Mucosa of descending colon (tissue), 3 donors: ENCODE data around the gene ABCB8. TPM values are rescaled to one million over a fixed set of nuclear protein-coding genes. Genes with fewer than 3 reads are reported as not detected.

ENCODE experiments used
- ATAC-seq: fragments of 200-7000 bp; cut with Tn5 transposase; one replicate; pipeline ENCODE4 v1.9.1; 2020; ENCODE audit warnings: mild to moderate bottlenecking, moderate library complexity
- DNase-seq, 3 donors: peaks; one replicate each; pipeline ENCODE4 v3.0.0-alpha.2; 2020
- H3K36me3 ChIP-seq: fragments of 200-600 bp; one replicate; pipeline ENCODE4 v1.8.0; 2021; ENCODE audit warnings: low read depth, mild to moderate bottlenecking
- H3K4me1 ChIP-seq: fragments of 200-600 bp; one replicate; pipeline ENCODE4 v1.8.0; 2021; ENCODE audit warnings: low read depth, mild to moderate bottlenecking
- H3K4me3 ChIP-seq: fragments of 200-600 bp; one replicate; pipeline ENCODE4 v1.8.0; 2021; ENCODE audit warnings: mild to moderate bottlenecking
- H3K9me3 ChIP-seq: fragments of 200-600 bp; one replicate; pipeline ENCODE4 v1.8.0; 2021; ENCODE audit warnings: mild to moderate bottlenecking
- CTCF ChIP-seq: fragments of 200-600 bp; IDR thresholded peaks from one replicate; pipeline ENCODE4 v1.8.0; 2022; ENCODE audit warnings: antibody characterized with exemption, mild to moderate bottlenecking
- intact Hi-C, 2 donors: fragments of 100-400 bp; cut with DNase I in 1 of 2; cut with micrococcal nuclease in 1 of 2; formaldehyde crosslinking; loops; one replicate each; pipeline versions ENCODE4 v1.11.0 to v1.11.1; 2022; cut with DNase I, micrococcal nuclease
- total RNA-seq, 3 donors: library from RNA; stranded (reverse); fragmentation: NEBNext Ultra II Directional in 2 of 3; extraction: Animal tissue kit (Norgen Biotek cat#: 25700) in 2 of 3; gene quantifications; one replicate each; pipeline versions ENCODE4 v1.2.1 to v1.2.4, GENCODE V29; 2021 to 2023
- donor health status: DM: no; HTN: no; CAD: no; lungs with moderate emphysema.
- donor health status: DM: no; HTN: no; CAD: no.
- donor health status: DM: no; HTN: yes; CAD: no.

The ABCB8 gene
- total RNA-seq, 3 donors from 2014 or later, result 40.1 to 44.9 (median 41.8) TPM

GRCh38 chr7:151086802-151087244 lies 58.6 kb downstream of the ABCB8 start:
- TF ChIP-seq CTCF, result no peak
- DNase-seq (peak in 1 of 3 donors; percentile 38), ATAC-seq (no peak)
- Histone ChIP-seq H3K4me3 (peak overlapping the region; percentile 32), H3K36me3 (no peaks in the 10 kb centered on the region), H3K4me1 (peaks cover 35% of the 10 kb centered on the region), H3K9me3 (no peaks in the 10 kb centered on the region)
- intact Hi-C loops, result no loop called here

DNA sequence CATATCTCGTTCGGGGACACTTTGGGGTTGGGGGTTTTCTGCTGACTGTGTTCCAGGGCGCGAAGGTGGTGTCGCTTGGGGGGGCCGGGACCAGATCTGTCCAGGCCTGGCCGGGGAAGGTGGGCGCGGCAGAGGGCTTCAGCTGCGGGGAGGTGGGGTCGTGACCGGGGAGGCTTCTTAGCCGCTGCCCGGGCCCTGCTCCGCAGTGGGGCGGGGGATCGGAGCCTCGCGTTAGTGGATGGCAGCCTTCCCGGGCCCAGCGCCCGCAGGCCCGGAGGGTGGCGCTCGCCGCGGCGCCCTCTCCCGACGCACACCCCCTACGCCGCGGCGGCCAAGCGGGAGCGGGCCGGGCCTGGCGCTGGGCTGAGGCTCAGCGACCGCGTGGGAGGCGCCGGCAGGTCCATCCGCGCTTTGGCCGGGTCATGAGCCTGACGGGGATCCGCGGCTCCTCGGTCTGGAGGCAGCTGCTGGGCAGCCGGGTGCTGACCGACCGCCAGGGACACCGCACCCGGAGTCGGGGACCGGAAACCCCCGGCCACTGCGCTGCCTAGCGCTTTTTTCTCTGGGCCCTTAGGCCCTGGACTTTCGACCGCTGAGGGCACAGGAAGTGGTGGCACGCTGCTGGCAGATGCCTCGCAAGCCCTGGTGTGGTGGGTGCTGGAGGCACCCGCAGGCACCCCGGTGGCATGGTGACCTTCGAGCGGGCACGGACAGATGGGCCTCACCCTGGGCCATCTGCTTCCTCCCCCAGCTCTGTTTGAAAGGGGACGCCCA lies 59.2 kb downstream of the ABCB8 start:
- intact Hi-C loops, result no loop called here
- Histone ChIP-seq H3K4me3 (peak overlapping the region; percentile 32), H3K36me3 (no peaks in the 10 kb centered on the region), H3K9me3 (no peaks in the 10 kb centered on the region), H3K4me1 (peaks cover 29% of the 10 kb centered on the region)
- TF ChIP-seq CTCF, result peak; percentile 24
- DNase-seq (peak; percentile 62 to 81 (median 79)), ATAC-seq (peak; percentile 64)

- Histone ChIP-seq H3K9me3 (no peaks in the 10 kb centered on the region), H3K4me3 (no peak overlapping the region), H3K4me1 (peaks cover 27% of the 10 kb centered on the region), H3K36me3 (no peaks in the 10 kb centered on the region)
- DNase-seq, result peak in 1 of 3 donors; percentile 41
- ATAC-seq, result no peak
- intact Hi-C loops, result no loop called here
- no peak for TF ChIP-seq CTCF
Measured at GRCh38 chr7:151088019-151088855, 60.0 kb downstream of the ABCB8 start.

- no peak for TF ChIP-seq CTCF
- DNase-seq, result peak; percentile 56 to 84 (median 58)
- peak; percentile 1 for ATAC-seq
- intact Hi-C loops, result no loop called here
- Histone ChIP-seq H3K36me3 (no peaks in the 10 kb centered on the region), H3K9me3 (no peaks in the 10 kb centered on the region), H3K4me3 (no peak overlapping the region), H3K4me1 (peaks cover 27% of the 10 kb centered on the region)
Measured at GRCh38 chr7:151088856-151089699, 60.8 kb downstream of the ABCB8 start.
